Putamen (tissue), 1 donor: ENCODE data around the gene TRAPPC2B.
"Not testable (repeated sequence)": the region's sequence is repeated elsewhere in the genome, so short reads cannot be mapped to it uniquely, and the experiment has no call there.

ENCODE experiments used
- DNase-seq: peaks from one replicate; pipeline ENCODE4 v3.0.0-alpha.2; 2016; ENCODE audit warnings: low spot score

Gene TRAPPC2B

GRCh38 chr19:57374647-57375046 lies 11.3 kb downstream of the TRAPPC2B start:
- DNase-seq: not testable (repeated sequence)

GRCh38 chr19:57376151-57376550 lies 12.8 kb downstream of the TRAPPC2B start:
- DNase-seq: no peak

GRCh38 chr19:57377498-57378146 lies 14.3 kb downstream of the TRAPPC2B start:
- no peak for DNase-seq

- DNase-seq: no peak
Observed at GRCh38 chr19:57380923-57381322, 17.6 kb downstream of the TRAPPC2B start.

- DNase-seq: no peak
Observed at GRCh38 chr19:57382806-57383488, 19.6 kb downstream of the TRAPPC2B start.

GRCh38 chr19:57389194-57389729 lies 25.9 kb downstream of the TRAPPC2B start:
- DNase-seq: no peak

GRCh38 chr19:57389730-57390598 lies 26.6 kb downstream of the TRAPPC2B start, which contains the start of gene ZNF548:
ZNF548 (plus strand) TSS chr19:57389854; CDS start chr19:57390100, 246 bp downstream.
- peak; percentile 98 for DNase-seq

GRCh38 chr19:57395710-57396109 lies 32.4 kb downstream of the TRAPPC2B start:
- no peak for DNase-seq

- no peak for DNase-seq
Observed at GRCh38 chr19:57398868-57399267, 35.5 kb downstream of the TRAPPC2B start.

- DNase-seq: no peak
Observed at GRCh38 chr19:57403737-57404563, 40.6 kb downstream of the TRAPPC2B start.

- DNase-seq: no peak
Observed at GRCh38 chr19:57406516-57407123, 43.3 kb downstream of the TRAPPC2B start.

- DNase-seq: peak; percentile 95
Observed at GRCh38 chr19:57410877-57411671, 47.7 kb downstream of the TRAPPC2B start, which contains the start of gene ZNF17. ZNF17 (plus strand) TSS chr19:57411161; CDS start chr19:57413616, 2,455 bp downstream.
